ENCODE data around the gene INTS6. TPM values are rescaled to one million over a fixed set of nuclear protein-coding genes. Genes with fewer than 3 reads are reported as not detected.

The INTS6 gene
- total and polyA plus RNA-seq, 8 donors, result 25.0 to 47.3 (median 41.8) TPM

- Histone ChIP-seq H3K27me3 (no peaks in the 10 kb centered on the region), H3K4me3 (no peak overlapping the region), H3K9me3 (no peaks in the 10 kb centered on the region), H3K27ac (no peak overlapping the region), H3K36me3 (no peaks in the 10 kb centered on the region), H3K4me1 (no peaks in the 10 kb centered on the region)
- intact Hi-C loops (cut with DNase I), result no loop called here
- TF ChIP-seq CTCF (IDR thresholded peaks at IDR 0.05), result no peak
- ATAC-seq, result no peak
- DNase-seq, result no peak
Measured at GRCh38 chr13:51477149-51477548, 24.3 kb upstream of the INTS6 start.

- TF ChIP-seq CTCF (IDR thresholded peaks at IDR 0.05), result no peak
- Histone ChIP-seq H3K36me3 (no peaks in the 10 kb centered on the region), H3K27me3 (no peaks in the 10 kb centered on the region), H3K4me3 (no peak overlapping the region), H3K27ac (no peak overlapping the region), H3K4me1 (no peaks in the 10 kb centered on the region), H3K9me3 (no peaks in the 10 kb centered on the region)
- intact Hi-C loops (cut with DNase I), result no loop called here
- no peak for ATAC-seq
- no peak for DNase-seq
Measured at GRCh38 chr13:51475727-51476501, 23.1 kb upstream of the INTS6 start.

- DNase-seq (no peak), ATAC-seq (no peak)
- intact Hi-C loops (cut with DNase I), result no loop called here
- no peaks in the 10 kb centered on the region for H3K4me1 ChIP-seq
- no peaks in the 10 kb centered on the region for H3K36me3 ChIP-seq
- no peaks in the 10 kb centered on the region for H3K27me3 ChIP-seq
- H3K27ac ChIP-seq, result no peak overlapping the region
- no peak overlapping the region for H3K4me3 ChIP-seq
- TF ChIP-seq CTCF (IDR thresholded peaks at IDR 0.05), result no peak
- no peaks in the 10 kb centered on the region for H3K9me3 ChIP-seq
Measured at GRCh38 chr13:51469790-51470189, 17.0 kb upstream of the INTS6 start.

GRCh38 chr13:51467730-51468129 lies 14.9 kb upstream of the INTS6 start:
- Histone ChIP-seq H3K27ac (no peak overlapping the region), H3K4me3 (no peak overlapping the region), H3K4me1 (no peaks in the 10 kb centered on the region), H3K27me3 (no peaks in the 10 kb centered on the region), H3K36me3 (no peaks in the 10 kb centered on the region), H3K9me3 (no peaks in the 10 kb centered on the region)
- no peak for TF ChIP-seq CTCF (IDR thresholded peaks at IDR 0.05)
- intact Hi-C loops (cut with DNase I), result no loop called here
- no peak for DNase-seq
- ATAC-seq, result no peak

GRCh38 chr13:51465124-51465523 lies 12.3 kb upstream of the INTS6 start:
- Histone ChIP-seq H3K4me1 (no peaks in the 10 kb centered on the region), H3K27me3 (no peaks in the 10 kb centered on the region), H3K27ac (no peak overlapping the region), H3K4me3 (no peak overlapping the region), H3K36me3 (no peaks in the 10 kb centered on the region), H3K9me3 (no peaks in the 10 kb centered on the region)
- ATAC-seq (no peak), DNase-seq (no peak)
- intact Hi-C loops (cut with DNase I), result no loop called here
- no peak for TF ChIP-seq CTCF (IDR thresholded peaks at IDR 0.05)

All from left lung (tissue), 10 donors.